ENCODE results near the gene TMBIM6. TPM values are rescaled to one million over a fixed set of nuclear protein-coding genes. Genes with fewer than 3 reads are reported as not detected.
"Not testable (repeated sequence)": the region's sequence is repeated elsewhere in the genome, so short reads cannot be mapped to it uniquely, and the experiment has no call there.

TMBIM6 gene
- total RNA-seq, 1 donor from 2014 or later, result 370 TPM

DNA sequence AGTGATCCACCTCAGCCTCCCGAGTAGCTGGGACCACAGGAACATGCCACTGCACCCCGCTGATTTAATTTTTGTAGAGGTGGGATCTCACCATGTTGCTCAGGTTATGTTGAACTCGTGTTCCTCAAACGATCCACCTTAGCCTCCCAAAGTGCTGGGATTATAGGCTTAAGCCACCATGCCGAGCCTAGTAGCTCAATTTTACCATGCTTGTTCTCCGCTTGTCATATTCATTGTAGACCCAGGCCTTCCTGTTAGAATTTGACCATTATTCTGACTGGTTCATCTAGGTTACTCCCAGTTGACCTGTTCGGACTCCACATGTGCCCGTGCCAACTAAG, 24.7 kb downstream of the TMBIM6 start:
- Mint-ChIP-seq H3K36me3 (ENCODE audit: low read depth) (peaks cover 18% of the 10 kb centered on the region), H3K9me3 (no peaks in the 10 kb centered on the region), H3K27me3 (ENCODE audit: low read depth) (no peaks in the 10 kb centered on the region), H3K27ac (ENCODE audit: unreplicated experiment) (no peak overlapping the region), H3K4me3 (no peak overlapping the region), H3K4me1 (no peaks in the 10 kb centered on the region)
- DNase-seq (ENCODE audit: low read depth, low spot score), result no peak
- TF ChIP-seq, protein P1, sequence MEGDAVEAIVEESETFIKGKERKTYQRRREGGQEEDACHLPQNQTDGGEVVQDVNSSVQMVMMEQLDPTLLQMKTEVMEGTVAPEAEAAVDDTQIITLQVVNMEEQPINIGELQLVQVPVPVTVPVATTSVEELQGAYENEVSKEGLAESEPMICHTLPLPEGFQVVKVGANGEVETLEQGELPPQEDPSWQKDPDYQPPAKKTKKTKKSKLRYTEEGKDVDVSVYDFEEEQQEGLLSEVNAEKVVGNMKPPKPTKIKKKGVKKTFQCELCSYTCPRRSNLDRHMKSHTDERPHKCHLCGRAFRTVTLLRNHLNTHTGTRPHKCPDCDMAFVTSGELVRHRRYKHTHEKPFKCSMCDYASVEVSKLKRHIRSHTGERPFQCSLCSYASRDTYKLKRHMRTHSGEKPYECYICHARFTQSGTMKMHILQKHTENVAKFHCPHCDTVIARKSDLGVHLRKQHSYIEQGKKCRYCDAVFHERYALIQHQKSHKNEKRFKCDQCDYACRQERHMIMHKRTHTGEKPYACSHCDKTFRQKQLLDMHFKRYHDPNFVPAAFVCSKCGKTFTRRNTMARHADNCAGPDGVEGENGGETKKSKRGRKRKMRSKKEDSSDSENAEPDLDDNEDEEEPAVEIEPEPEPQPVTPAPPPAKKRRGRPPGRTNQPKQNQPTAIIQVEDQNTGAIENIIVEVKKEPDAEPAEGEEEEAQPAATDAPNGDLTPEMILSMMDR (conservative IDR thresholded peaks at IDR 0.05), result no peak

DNA sequence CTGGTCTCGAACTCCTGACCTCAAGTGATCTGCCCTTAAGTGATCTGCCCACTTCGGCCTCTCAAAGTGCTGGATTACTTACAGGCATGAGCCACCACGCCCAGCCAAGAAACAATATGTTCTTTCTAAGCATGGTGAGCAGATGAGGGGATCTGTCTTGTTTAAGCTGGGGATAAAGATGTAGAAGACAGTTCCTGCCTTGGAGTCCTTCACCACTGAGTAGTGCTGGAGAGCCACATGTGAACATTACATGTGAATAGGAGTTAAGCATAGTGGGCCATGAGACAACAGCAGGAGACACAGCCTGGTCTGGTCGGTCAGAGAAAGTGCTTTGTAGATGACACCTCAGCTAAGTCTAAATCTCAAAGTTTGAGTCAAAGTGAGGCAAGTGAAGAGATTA, 26.0 kb downstream of the TMBIM6 start:
- H3K4me3 Mint-ChIP-seq, result no peak overlapping the region
- H3K27ac Mint-ChIP-seq (ENCODE audit: unreplicated experiment), result no peak overlapping the region
- no peaks in the 10 kb centered on the region for H3K9me3 Mint-ChIP-seq
- H3K36me3 Mint-ChIP-seq (ENCODE audit: low read depth), result peaks cover 10% of the 10 kb centered on the region
- DNase-seq (ENCODE audit: low read depth, low spot score), result no peak
- H3K4me1 Mint-ChIP-seq, result no peaks in the 10 kb centered on the region
- TF ChIP-seq, protein P1 (conservative IDR thresholded peaks at IDR 0.05), result no peak
- no peaks in the 10 kb centered on the region for H3K27me3 Mint-ChIP-seq (ENCODE audit: low read depth)

DNA sequence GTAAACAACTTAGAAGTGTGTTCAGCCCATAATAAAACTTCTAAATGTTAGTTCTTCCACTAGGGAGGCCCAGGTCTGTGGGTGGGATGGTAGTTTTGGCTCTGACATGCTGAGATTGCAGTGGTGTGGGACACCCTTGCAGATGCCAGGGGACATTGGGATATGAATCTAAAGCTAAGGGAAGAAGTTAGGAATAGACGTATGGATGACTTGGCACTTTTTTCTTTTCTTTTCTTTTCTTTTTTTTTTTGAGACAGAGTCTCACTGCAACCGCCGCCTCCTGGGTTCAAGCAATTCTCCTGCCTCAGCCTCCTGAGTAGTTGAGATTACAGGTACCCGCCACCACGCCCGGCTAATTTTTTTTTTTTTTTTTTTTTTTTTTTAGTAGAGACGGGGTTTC, 31.7 kb downstream of the TMBIM6 start:
- H3K4me1 Mint-ChIP-seq; H3K27ac Mint-ChIP-seq (ENCODE audit: unreplicated experiment); H3K36me3 Mint-ChIP-seq (ENCODE audit: low read depth); H3K4me3 Mint-ChIP-seq; DNase-seq (ENCODE audit: low read depth, low spot score); H3K27me3 Mint-ChIP-seq (ENCODE audit: low read depth); H3K9me3 Mint-ChIP-seq: not testable (repeated sequence)

DNA sequence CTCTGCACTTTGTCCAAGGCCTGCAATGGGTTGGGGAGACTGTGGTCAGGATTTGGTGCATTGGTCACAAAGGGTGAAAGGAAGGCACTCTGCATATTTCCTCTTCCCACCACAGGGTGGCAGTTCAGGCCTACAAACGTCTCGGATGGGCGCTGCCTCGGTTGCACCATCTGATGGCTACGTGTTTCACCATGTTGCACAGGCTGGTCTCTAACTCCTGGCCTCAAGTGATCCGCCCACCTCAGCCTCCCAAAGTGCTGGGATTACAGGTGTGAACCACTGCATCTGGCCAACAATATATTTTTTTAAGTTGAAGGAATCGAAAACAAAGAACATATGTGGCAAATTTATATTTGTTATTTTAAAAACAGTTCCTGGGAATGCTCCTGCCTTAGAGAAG, 35.1 kb downstream of the TMBIM6 start:
- Mint-ChIP-seq H3K36me3 (ENCODE audit: low read depth) (no peaks in the 10 kb centered on the region), H3K27me3 (ENCODE audit: low read depth) (peaks cover 20% of the 10 kb centered on the region), H3K4me1 (peaks cover 3% of the 10 kb centered on the region), H3K27ac (ENCODE audit: unreplicated experiment) (no peak overlapping the region), H3K4me3 (no peak overlapping the region), H3K9me3 (no peaks in the 10 kb centered on the region)
- TF ChIP-seq, protein P1 (conservative IDR thresholded peaks at IDR 0.05), result peak; percentile 86
- peak; percentile 61 for DNase-seq (ENCODE audit: low read depth, low spot score)

DNA sequence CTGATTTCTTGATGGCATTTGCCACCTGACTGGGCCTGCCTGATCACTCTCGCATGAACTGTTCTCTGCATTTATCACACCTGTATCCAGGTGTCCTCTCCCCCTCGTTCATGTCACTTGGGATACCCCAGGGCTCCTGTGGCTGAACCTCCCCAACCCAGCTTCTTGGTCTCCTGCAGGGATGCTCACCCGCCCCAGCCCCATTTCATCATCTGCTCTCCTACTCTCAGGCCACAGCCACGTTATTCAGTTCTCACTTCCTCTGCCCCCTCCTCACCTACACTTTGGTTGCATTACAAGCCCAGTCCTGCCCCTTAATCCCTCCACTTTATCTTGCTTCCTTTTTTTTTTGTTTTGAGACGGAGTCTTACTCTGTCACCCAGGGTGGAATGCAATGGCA, 35.5 kb downstream of the TMBIM6 start:
- H3K4me3 Mint-ChIP-seq, result no peak overlapping the region

DNA sequence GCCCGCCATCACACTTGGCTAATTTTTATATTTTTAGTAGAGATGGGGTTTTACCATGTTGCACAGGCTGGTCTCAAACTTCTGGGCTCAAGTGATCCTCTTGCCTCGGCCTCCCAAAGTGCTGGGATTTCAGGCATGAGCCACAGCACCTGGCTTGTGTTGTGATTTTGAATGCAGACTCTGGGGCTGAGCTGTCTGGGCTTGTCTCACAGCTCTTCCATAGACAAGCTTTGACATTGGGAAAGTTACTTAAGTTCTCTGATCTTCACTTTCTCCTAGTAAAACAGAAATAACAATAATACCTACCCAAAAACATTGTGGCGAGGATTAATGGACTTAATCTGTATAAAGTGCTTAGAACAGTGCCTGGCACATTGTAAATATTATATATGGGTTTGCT, 36.0 kb downstream of the TMBIM6 start:
- H3K27ac Mint-ChIP-seq (ENCODE audit: unreplicated experiment), result no peak overlapping the region
- H3K4me1 Mint-ChIP-seq, result peaks cover 3% of the 10 kb centered on the region
- no peak for DNase-seq (ENCODE audit: low read depth, low spot score)
- TF ChIP-seq, protein P1 (conservative IDR thresholded peaks at IDR 0.05), result no peak
- peaks cover 20% of the 10 kb centered on the region for H3K27me3 Mint-ChIP-seq (ENCODE audit: low read depth)
- no peaks in the 10 kb centered on the region for H3K36me3 Mint-ChIP-seq (ENCODE audit: low read depth)
- no peaks in the 10 kb centered on the region for H3K9me3 Mint-ChIP-seq
- H3K4me3 Mint-ChIP-seq, result no peak overlapping the region

More for the DNA sequence above, 35.5 kb downstream of the TMBIM6 start:
- Mint-ChIP-seq H3K27ac (ENCODE audit: unreplicated experiment) (no peak overlapping the region), H3K9me3 (no peaks in the 10 kb centered on the region), H3K27me3 (ENCODE audit: low read depth) (peaks cover 20% of the 10 kb centered on the region), H3K4me1 (peaks cover 3% of the 10 kb centered on the region), H3K36me3 (ENCODE audit: low read depth) (no peaks in the 10 kb centered on the region)
- no peak for DNase-seq (ENCODE audit: low read depth, low spot score)
- TF ChIP-seq, protein P1 (conservative IDR thresholded peaks at IDR 0.05), result no peak

Measured in neural crest cell (in vitro differentiated cells).